K562 (cell line): Measurements from ENCODE around the gene SLC22A23. TPM values are rescaled to one million over a fixed set of nuclear protein-coding genes. Genes with fewer than 3 reads are reported as not detected.

ENCODE experiments used
- C11orf30 ChIP-seq: fragments of 450-650 bp; IDR thresholded peaks from 2 replicates; pipeline ENCODE4 v1.6.1; 2016; ENCODE audit warnings: low read depth, mild to moderate bottlenecking
- IFI16 ChIP-seq: fragments of 250-450 bp; sonication (Bioruptor Pico); IDR thresholded peaks from 2 replicates; pipeline ENCODE4 v2.1.2; 2022; ENCODE audit warnings: mild to moderate bottlenecking, inconsistent platforms
- L3MBTL2 ChIP-seq: fragments of 450-650 bp; IDR thresholded peaks from 2 replicates; pipeline ENCODE4 v1.6.1; 2016; ENCODE audit warnings: mild to moderate bottlenecking, moderate library complexity
- MAFF ChIP-seq: IDR thresholded peaks from 2 replicates; pipeline ENCODE4 v1.6.1; 2012; ENCODE audit warnings: low read length, improper control_type of control experiment
- MAFG ChIP-seq: fragments of 450-650 bp; conservative IDR thresholded peaks from 2 replicates; pipeline ENCODE4 v1.6.1; 2016; ENCODE audit warnings: missing genetic modification characterization, missing compliant biosample characterization
- MAFK ChIP-seq: IDR thresholded peaks from 2 replicates; pipeline ENCODE4 v1.6.1; 2011; ENCODE audit warnings: low read length, improper control_type of control experiment
- MGA ChIP-seq: fragments of 450-650 bp; IDR thresholded peaks from 2 replicates; pipeline ENCODE4 v1.6.1; 2016; ENCODE audit warnings: mild to moderate bottlenecking, moderate library complexity
- NFE2 ChIP-seq: IDR thresholded peaks from 2 replicates; pipeline ENCODE4 v1.6.1; 2014; ENCODE audit warnings: antibody characterized with exemption, low read depth
- ZNF277 ChIP-seq: fragments of 250-450 bp; sonication (Bioruptor Pico); IDR thresholded peaks from 2 replicates; pipeline ENCODE4 v1.8.0; 2022; ENCODE audit warnings: inconsistent platforms, mild to moderate bottlenecking, moderate library complexity, borderline replicate concordance
- polyA plus RNA-seq, 8 experiments: library from polyadenylated mRNA; depleted of rRNA in 4 of 8; stranded (reverse) in 5 of 8; unstranded in 3 of 8; fragments of >200 nt; fragmentation: Nextera tagmentation in 2 of 8; fragmentation: Illumina TruSeq in 1 of 8; extraction: Ambion mirVana in 2 of 8; extraction: Trizol in 1 of 8; gene quantifications; 2 replicates each; pipeline versions ENCODE4 v1.2.1 to v1.2.3, GENCODE V29; 2011 to 2014; ENCODE audit warnings: inconsistent platforms in 1 of 8, missing spikeins in 1 of 8
- total RNA-seq, 7 experiments: library from RNA; depleted of rRNA in 6 of 7; stranded (reverse); fragments of >200 nt in 6 of 7; fragmentation: Illumina TruSeq in 2 of 7; extraction: Trizol in 2 of 7; gene quantifications; 2 replicates each; pipeline versions ENCODE4 v1.2.1 to v1.2.3, GENCODE V29; 2011 to 2021; ENCODE audit warnings: low replicate concordance in 1 of 7
- TF ChIP-seq, protein P1 (sequence below): sonication (generic); formaldehyde crosslinking; IDR thresholded peaks from 2 replicates; pipeline ENCODE4 v1.9.0; 2022; ENCODE audit warnings: mild to moderate bottlenecking, missing genetic modification reagents
- TF ChIP-seq, protein P2 (sequence below): fragments of 250-450 bp; sonication (Bioruptor Pico); IDR thresholded peaks from 2 replicates; pipeline ENCODE4 v1.5.0; 2022; ENCODE audit warnings: mild to moderate bottlenecking

The SLC22A23 gene
- total and polyA plus RNA-seq, 9 of the 15 experiments (the other 6 are each of a cell fraction or from before 2014, with no cell fraction given): 0.30 to 8.7 (median 2.5) TPM

DNA sequence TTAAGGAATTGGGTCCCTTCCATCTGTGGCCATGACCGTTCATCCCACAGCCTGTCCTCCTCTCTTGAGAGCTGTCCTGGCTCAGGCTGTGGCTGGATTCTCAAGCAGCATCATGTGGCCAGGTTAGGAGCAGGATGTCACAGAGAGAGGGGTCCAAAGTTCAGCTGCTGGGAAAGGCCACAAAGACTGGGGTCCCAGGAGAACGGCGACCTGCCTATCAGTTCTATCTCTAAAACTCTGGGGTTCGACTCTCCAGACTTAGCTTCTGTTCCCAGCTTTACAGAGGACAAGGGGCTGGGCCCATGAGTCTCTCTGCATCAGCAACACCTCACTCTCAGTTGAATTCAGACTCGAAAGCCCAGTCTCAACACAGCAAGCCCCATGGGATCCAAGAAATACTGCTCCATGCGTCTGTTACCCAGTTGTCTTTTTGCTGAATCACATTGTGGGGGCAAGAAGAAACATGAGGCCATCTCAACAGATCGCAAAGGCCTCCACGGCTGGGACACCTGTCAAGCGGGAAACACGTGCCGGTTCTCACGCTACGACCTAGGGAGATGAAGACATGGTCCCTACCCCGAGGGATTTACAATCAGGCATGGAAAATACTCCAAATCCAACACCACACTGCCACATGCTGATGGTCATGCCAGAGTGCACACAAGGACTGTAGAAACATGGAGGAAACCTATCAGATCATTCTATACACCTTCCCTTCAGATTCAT is 95.4 kb downstream of the SLC22A23 start (continued):
- TF ChIP-seq MGA (peak; percentile 90), MAFF (peak; percentile 37; the same call in 1 of the 2 replicates), MAFG (0 out of 2 replicates have a peak, but pooled peaks have one; percentile 56), C11orf30 (peak; percentile 75), L3MBTL2 (peak; percentile 90), NFE2 (peak; percentile 87), MAFK (0 out of 2 replicates have a peak, but pooled peaks have one; percentile 22), ZNF277 (CRISPR knock-in tag) (no peak), IFI16 (CRISPR knock-in tag) (no peak)
- TF ChIP-seq, protein P1, sequence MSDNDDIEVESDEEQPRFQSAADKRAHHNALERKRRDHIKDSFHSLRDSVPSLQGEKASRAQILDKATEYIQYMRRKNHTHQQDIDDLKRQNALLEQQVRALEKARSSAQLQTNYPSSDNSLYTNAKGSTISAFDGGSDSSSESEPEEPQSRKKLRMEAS (CRISPR knock-in tag): peak; percentile 76
- TF ChIP-seq, protein P2, sequence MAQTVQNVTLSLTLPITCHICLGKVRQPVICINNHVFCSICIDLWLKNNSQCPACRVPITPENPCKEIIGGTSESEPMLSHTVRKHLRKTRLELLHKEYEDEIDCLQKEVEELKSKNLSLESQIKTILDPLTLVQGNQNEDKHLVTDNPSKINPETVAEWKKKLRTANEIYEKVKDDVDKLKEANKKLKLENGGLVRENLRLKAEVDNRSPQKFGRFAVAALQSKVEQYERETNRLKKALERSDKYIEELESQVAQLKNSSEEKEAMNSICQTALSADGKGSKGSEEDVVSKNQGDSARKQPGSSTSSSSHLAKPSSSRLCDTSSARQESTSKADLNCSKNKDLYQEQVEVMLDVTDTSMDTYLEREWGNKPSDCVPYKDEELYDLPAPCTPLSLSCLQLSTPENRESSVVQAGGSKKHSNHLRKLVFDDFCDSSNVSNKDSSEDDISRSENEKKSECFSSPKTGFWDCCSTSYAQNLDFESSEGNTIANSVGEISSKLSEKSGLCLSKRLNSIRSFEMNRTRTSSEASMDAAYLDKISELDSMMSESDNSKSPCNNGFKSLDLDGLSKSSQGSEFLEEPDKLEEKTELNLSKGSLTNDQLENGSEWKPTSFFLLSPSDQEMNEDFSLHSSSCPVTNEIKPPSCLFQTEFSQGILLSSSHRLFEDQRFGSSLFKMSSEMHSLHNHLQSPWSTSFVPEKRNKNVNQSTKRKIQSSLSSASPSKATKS (CRISPR knock-in tag): no peak
